WTC11 (cell line): ENCODE results near the gene NLGN1.

Experiments used
- CTCF ChIP-seq: fragments of 200-600 bp; IDR thresholded peaks from 2 replicates; pipeline ENCODE4 v1.8.0; 2022; ENCODE audit warnings: antibody characterized with exemption
- E2F5 ChIP-seq: sonication (generic); formaldehyde crosslinking; IDR thresholded peaks from 2 replicates; pipeline ENCODE4 v1.8.1; 2022; ENCODE audit warnings: mild to moderate bottlenecking, moderate library complexity, missing genetic modification reagents
- FOXP4 ChIP-seq: sonication (generic); formaldehyde crosslinking; IDR thresholded peaks from 2 replicates; pipeline ENCODE4 v1.8.0; 2022; ENCODE audit warnings: mild to moderate bottlenecking, missing genetic modification reagents
- MXD4 ChIP-seq: fragments of 250-450 bp; sonication (Bioruptor Pico); IDR thresholded peaks from 2 replicates; pipeline ENCODE4 v1.8.0; 2021; ENCODE audit warnings: mild to moderate bottlenecking, moderate library complexity, borderline replicate concordance
- MYBL2 ChIP-seq: sonication (generic); formaldehyde crosslinking; IDR thresholded peaks from 2 replicates; pipeline ENCODE4 v1.8.1; 2023; ENCODE audit warnings: mild to moderate bottlenecking, moderate library complexity, missing genetic modification reagents
- SMAD3 ChIP-seq: sonication (generic); formaldehyde crosslinking; IDR thresholded peaks from 2 replicates; pipeline ENCODE4 v1.8.0; 2022; ENCODE audit warnings: missing genetic modification reagents, mild to moderate bottlenecking, borderline replicate concordance
- SMAD4 ChIP-seq: sonication (generic); formaldehyde crosslinking; IDR thresholded peaks from 2 replicates; pipeline ENCODE4 v1.8.0; 2022; ENCODE audit warnings: mild to moderate bottlenecking, missing genetic modification reagents
- SP1 ChIP-seq: sonication (generic); formaldehyde crosslinking; conservative IDR thresholded peaks from 2 replicates; pipeline ENCODE4 v1.8.1; 2022; ENCODE audit warnings: missing genetic modification reagents
- ZNF423 ChIP-seq: fragments of 250-450 bp; sonication (Bioruptor Pico); IDR thresholded peaks from 2 replicates; pipeline ENCODE4 v2.1.2; 2022; ENCODE audit warnings: mild to moderate bottlenecking, moderate library complexity

GRCh38 chr3:174329321-174329720 is 931.8 kb downstream of the NLGN1 start:
- TF ChIP-seq ZNF423 (CRISPR knock-in tag) = no peak
- no peak for TF ChIP-seq MXD4 (CRISPR knock-in tag)
- no peak for TF ChIP-seq E2F5 (CRISPR knock-in tag)
- TF ChIP-seq CTCF = no peak
- TF ChIP-seq MYBL2 (CRISPR knock-in tag) = no peak
- TF ChIP-seq SMAD4 = no peak
- TF ChIP-seq FOXP4 (CRISPR knock-in tag) = no peak
- TF ChIP-seq SMAD3 (CRISPR knock-in tag) = no peak
- no peak for TF ChIP-seq SP1 (CRISPR knock-in tag)
